GM18870 (cell line): ENCODE measurements around the gene TEX13A.

Experiments used
- ATAC-seq: cut with Tn5 transposase; IDR thresholded peaks from one replicate; pipeline ENCODE4 v1.9.1; 2021; ENCODE audit warnings: moderate library complexity; ENCODE audit not compliant: unreplicated experiment

TEX13A gene

DNA sequence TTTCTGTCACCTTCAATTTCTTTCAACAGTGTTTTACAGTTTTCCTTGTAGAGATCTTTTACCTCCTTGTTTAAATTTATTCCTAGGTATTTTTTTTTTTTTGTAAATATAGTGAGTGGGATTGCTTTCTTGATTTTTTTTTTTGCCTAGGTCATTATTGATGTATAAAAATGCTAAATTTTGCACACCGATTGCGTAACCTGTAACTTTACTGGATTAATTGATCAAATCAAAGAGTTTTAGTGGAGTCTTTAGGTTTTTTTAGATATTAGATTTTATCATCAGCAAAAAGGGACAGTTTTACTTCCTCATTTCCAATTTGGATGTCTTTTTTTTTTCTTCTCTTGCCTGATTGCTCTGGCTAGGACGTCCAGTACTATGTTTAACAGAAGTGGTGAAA is 40.9 kb downstream of the TEX13A start:
- no peak for ATAC-seq

DNA sequence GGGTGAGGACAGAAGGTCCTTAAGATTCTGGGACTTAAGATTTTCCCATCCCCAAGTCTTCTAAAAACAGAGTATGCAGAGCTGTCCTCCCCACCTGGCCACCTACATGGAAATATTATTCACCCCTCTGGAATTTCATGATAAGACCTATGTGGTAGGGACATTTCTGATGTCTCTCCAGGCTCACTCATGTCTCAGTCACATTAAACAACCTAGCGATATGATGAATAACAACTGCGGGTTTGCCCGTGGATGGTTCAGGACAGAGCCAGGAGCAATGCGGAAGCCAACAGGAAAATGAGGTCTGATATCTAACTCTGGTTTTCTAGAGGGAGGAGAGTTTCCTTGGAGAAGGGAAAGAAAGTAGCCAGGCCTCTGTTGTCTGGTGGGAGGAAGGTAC is 47.4 kb downstream of the TEX13A start:
- ATAC-seq = no peak
